ENCODE measurements around the gene SLAIN2.

SLAIN2 gene

GRCh38 chr4:48475770-48476169 lies 134.4 kb downstream of the SLAIN2 start:
- DNase-seq (ENCODE audit: low spot score): no peak
- TF ChIP-seq CTCF (IDR thresholded peaks at IDR 0.05; ENCODE audit: extremely low read depth, missing control alignments): no peak
